Endothelial cell of umbilical vein (primary cell): ENCODE data around the gene THSD1. TPM values are rescaled to one million over a fixed set of nuclear protein-coding genes. Genes with fewer than 3 reads are reported as not detected.

ENCODE experiments used
- BruUV-seq: library from RNA; stranded (reverse); fragments of 400-500 nt; replicated peaks from 2 replicates; lab custom pipeline; 2021; lab: Mats Ljungman, UMichigan
- CTCF ChIA-PET: fragments of 300-600, 350-600 bp; sonication (Branson Sonifier 250); formaldehyde crosslinking; loops from one replicate; lab custom pipeline; 2021; ENCODE audit warnings: antibody characterized with exemption, inconsistent platforms; lab: Charles Lee
- POLR2A ChIA-PET: fragments of 300-600, 350-600 bp; sonication (Branson Sonifier 250); formaldehyde crosslinking; loops from one replicate; lab custom pipeline; 2021; ENCODE audit warnings: antibody characterized with exemption, inconsistent platforms; lab: Charles Lee
- DNase-seq: peaks from one replicate; pipeline ENCODE4 v3.0.0-alpha.2; 2011; ENCODE audit warnings: low read depth, low spot score
- FAIRE-seq: peaks from 2 replicates; lab custom pipeline; 2011; peaks lifted over from hg19 to GRCh38; lab: Jason Lieb, UNC
- H2AFZ ChIP-seq: 2 replicates; pipeline ENCODE4 v1.6.0; 2012; ENCODE audit warnings: low read depth, low read length, control low read depth, inconsistent platforms
- H3K27ac ChIP-seq: 2 replicates; pipeline ENCODE4 v1.5.1; 2011; ENCODE audit warnings: low read depth, mild to moderate bottlenecking, control low read depth, low read length, moderate library complexity; ENCODE audit not compliant: insufficient read depth
- H3K27me3 ChIP-seq, 2 experiments: 2 replicates each; pipeline versions ENCODE4 v1.6.0 to v1.6.1; 2011; ENCODE audit warnings: low read length in 2 of 2, mixed read lengths in 1 of 2; ENCODE audit not compliant: control insufficient read depth in 2 of 2, insufficient read depth in 2 of 2
- H3K36me3 ChIP-seq, 2 experiments: 2 replicates in 1 of 2; 3 replicates in 1 of 2; pipeline ENCODE4 v1.5.1; 2011; ENCODE audit warnings: low read length in 2 of 2, mild to moderate bottlenecking in 1 of 2, moderate library complexity in 1 of 2; ENCODE audit not compliant: control insufficient read depth in 2 of 2, insufficient read depth in 2 of 2; ENCODE audit errors: extremely low read depth in 1 of 2
- H3K4me1 ChIP-seq: 3 replicates; pipeline ENCODE4 v1.5.1; 2011; ENCODE audit warnings: mild to moderate bottlenecking, low read length; ENCODE audit not compliant: control insufficient read depth, insufficient read depth; ENCODE audit errors: extremely low read depth
- H3K4me2 ChIP-seq: 2 replicates; pipeline ENCODE4 v1.6.1; 2011; ENCODE audit warnings: low read length, control low read depth, mixed read lengths; ENCODE audit not compliant: insufficient read depth
- H3K4me3 ChIP-seq, 3 experiments: fragments of 200-600 bp in 1 of 3; sonication (generic), shearing (Covaris generic) in 1 of 3; replicated peaks in 1 of 3; 2 replicates each; pipeline ENCODE4 v1.5.1; 2011 to 2016; ENCODE audit warnings: control low read depth in 3 of 3, low read length in 3 of 3, mild to moderate bottlenecking in 2 of 3, inconsistent platforms in 1 of 3, low read depth in 1 of 3, moderate library complexity in 1 of 3; ENCODE audit not compliant: insufficient read depth in 1 of 3
- H3K79me2 ChIP-seq: 2 replicates; pipeline ENCODE4 v1.6.0; 2012; ENCODE audit warnings: low read length, inconsistent platforms; ENCODE audit not compliant: control insufficient read depth, insufficient read depth
- H3K9ac ChIP-seq: replicated peaks from 2 replicates; pipeline ENCODE3; 2011; ENCODE audit warnings: low read length, control low read depth; ENCODE audit not compliant: insufficient read depth; ENCODE audit errors: extremely low read depth
- H3K9me1 ChIP-seq: replicated peaks from 3 replicates; pipeline ENCODE4 v1.6.0; 2011; ENCODE audit warnings: mild to moderate bottlenecking, low read length; ENCODE audit not compliant: control insufficient read depth, insufficient read depth; ENCODE audit errors: extremely low read depth
- H3K9me3 ChIP-seq: replicated peaks from 2 replicates; pipeline ENCODE4 v1.5.1; 2012; ENCODE audit warnings: low read length, inconsistent platforms; ENCODE audit not compliant: control insufficient read depth, insufficient read depth
- H4K20me1 ChIP-seq: replicated peaks from 2 replicates; pipeline ENCODE3; 2011; ENCODE audit warnings: mild to moderate bottlenecking, low read length; ENCODE audit not compliant: control insufficient read depth, insufficient read depth; ENCODE audit errors: extremely low read depth
- CTCF ChIP-seq, 2 donors: IDR thresholded peaks; 1 replicate in 1 of 2; 2 replicates in 1 of 2; pipeline ENCODE4 v1.5.1; 2011; ENCODE audit warnings: low read length in 2 of 2, mild to moderate bottlenecking in 2 of 2, moderate library complexity in 2 of 2, control low read depth in 1 of 2, inconsistent platforms in 1 of 2, low read depth in 1 of 2; ENCODE audit not compliant: insufficient read depth in 1 of 2; ENCODE audit errors: extremely low read depth in 1 of 2
- EZH2 ChIP-seq: IDR thresholded peaks from 2 replicates; pipeline ENCODE4 v1.6.1; 2012; ENCODE audit warnings: borderline replicate concordance, low read depth, mild to moderate bottlenecking, moderate library complexity, low read length, inconsistent platforms; ENCODE audit not compliant: severe bottlenecking
- FOS ChIP-seq: IDR thresholded peaks from 2 replicates; pipeline ENCODE4 v1.6.1; 2011; ENCODE audit warnings: mild to moderate bottlenecking, low read length, moderate library complexity, borderline replicate concordance; ENCODE audit not compliant: insufficient read depth
- GATA2 ChIP-seq: IDR thresholded peaks from 2 replicates; pipeline ENCODE4 v1.7.0; 2011; ENCODE audit warnings: low read depth, mild to moderate bottlenecking, moderate library complexity, mixed read lengths, low read length; ENCODE audit not compliant: insufficient read length, insufficient read depth
- JUN ChIP-seq: IDR thresholded peaks from 2 replicates; pipeline ENCODE4 v1.6.1; 2011; ENCODE audit warnings: borderline replicate concordance, low read depth; ENCODE audit not compliant: insufficient read length, insufficient read depth
- MAX ChIP-seq: IDR thresholded peaks from 2 replicates; pipeline ENCODE4 v1.6.1; 2011; ENCODE audit not compliant: insufficient read depth, insufficient read length
- MYC ChIP-seq: IDR thresholded peaks from one replicate; pipeline ENCODE4 v1.6.1; 2011; ENCODE audit warnings: mild to moderate bottlenecking, low read depth, low read length
- POLR2A ChIP-seq: IDR thresholded peaks from 2 replicates; pipeline ENCODE4 v1.6.1; 2012; ENCODE audit warnings: low read depth, mild to moderate bottlenecking, control low read depth, low read length
- POLR2AphosphoS5 ChIP-seq: IDR thresholded peaks from 2 replicates; pipeline ENCODE4 v1.6.1; 2012; ENCODE audit warnings: low read depth, mild to moderate bottlenecking, control low read depth, low read length, moderate library complexity; ENCODE audit not compliant: insufficient read depth
- dilution Hi-C: fragments of 300-500 bp; cut with MboI; formaldehyde crosslinking; loops from one replicate; pipeline ENCODE4 v1.15.0; 2019; ENCODE audit warnings: low sequenced_read_pairs; ENCODE audit not compliant: extremely low pct_ligation_motif_present
- intact Hi-C: fragments of 100-400 bp; cut with micrococcal nuclease; formaldehyde crosslinking; loops from one replicate; pipeline ENCODE4 v1.10.0; 2022
- polyA plus RNA-seq, 4 experiments: library from polyadenylated mRNA; depleted of rRNA in 3 of 4; stranded (reverse) in 3 of 4; unstranded in 1 of 4; fragments of >200 nt; gene quantifications; 2 replicates each; pipeline versions ENCODE4 v1.2.1 to v1.2.3, GENCODE V29; 2011 to 2012; ENCODE audit warnings: missing spikeins in 1 of 4
- total RNA-seq: library from RNA; stranded (reverse); gene quantifications from 2 replicates; pipeline ENCODE4 v1.2.3, GENCODE V29; 2021

The THSD1 gene
- total and polyA plus RNA-seq, 2 donors (not counting 3 experiments of a cell fraction or from before 2014, with no cell fraction given): 25.4 to 27.6 TPM

DNA sequence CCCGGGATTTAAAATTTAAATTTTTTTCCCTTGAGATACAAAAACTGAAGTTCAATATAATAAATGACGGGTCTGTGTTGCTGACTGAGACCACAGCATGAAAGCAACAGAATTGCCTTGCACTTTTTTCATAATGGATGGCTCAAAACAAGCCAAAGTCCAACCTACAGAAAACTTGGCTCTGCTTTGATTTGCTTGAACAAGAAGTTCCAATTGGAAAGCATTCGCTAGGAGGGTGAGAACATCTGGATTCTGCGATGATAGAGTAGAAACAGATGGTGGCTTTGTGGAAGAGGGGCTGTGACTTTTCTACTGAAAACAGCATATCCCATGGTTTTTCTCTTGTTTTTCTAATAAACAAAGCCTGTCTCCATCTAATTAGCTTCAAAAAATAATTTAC is 46.4 kb downstream of the THSD1 start:
- Histone ChIP-seq H3K9ac (no peak overlapping the region), H3K4me3 (no peak overlapping the region), H3K4me1 (peaks cover 10% of the 10 kb centered on the region), H3K27me3 (no peaks in the 10 kb centered on the region), H2AFZ (no peak overlapping the region), H4K20me1 (no peaks in the 10 kb centered on the region), H3K27ac (no peak overlapping the region), H3K4me2 (no peak overlapping the region), H3K36me3 (no peaks in the 10 kb centered on the region), H3K9me1 (no peaks in the 10 kb centered on the region), H3K79me2 (no peaks in the 10 kb centered on the region), H3K9me3 (no peaks in the 10 kb centered on the region)
- ChIA-PET CTCF (interaction anchor here (0.8 to 1.6 kb wide), 3 partner anchors 15 to 92 kb away, joined by 3 to 5 read pairs (median 4); no protein-coding TSS in a partner anchor), POLR2A (no interaction called here)
- no peak for FAIRE-seq
- intact Hi-C loops (no loop called here), dilution Hi-C loops (no loop called here)
- no TSS peak for BruUV-seq
- TF ChIP-seq EZH2 (no peak), POLR2A (no peak), JUN (no peak), GATA2 (no peak), MYC (no peak), MAX (no peak), CTCF (IDR thresholded peaks at IDR 0.05; ENCODE audit: extremely low read depth in 1 of 2, insufficient read depth in 1 of 2, low read depth in 1 of 2, low read length in 2 of 2) (no peak), POLR2AphosphoS5 (no peak), FOS (no peak)
- no peak for DNase-seq
